Natural killer cell (primary cell): ENCODE data around the gene COG5. TPM values are rescaled to one million over a fixed set of nuclear protein-coding genes. Genes with fewer than 3 reads are reported as not detected.

Experiments
- ATAC-seq, 3 donors: fragments of 150-1000 bp in 2 of 3; fragments of 200-7000 bp in 1 of 3; cut with Tn5 transposase; 1 replicate in 1 of 3; 2 replicates in 2 of 3; pipeline ENCODE4 v1.10.0; 2021; ENCODE audit warnings: mild to moderate bottlenecking in 2 of 3, moderate library complexity in 2 of 3
- DNase-seq, 2 donors: peaks; one replicate each; pipeline versions ENCODE4 v3.0.0 to v3.0.0-alpha.2; 2013 to 2021; ENCODE audit warnings: mixed read lengths in 1 of 2
- H3K27ac ChIP-seq: one replicate; pipeline ENCODE4 v1.5.1; 2013; ENCODE audit warnings: mild to moderate bottlenecking, low read length
- H3K27me3 ChIP-seq: one replicate; pipeline ENCODE4 v1.6.1; 2013; ENCODE audit warnings: low read length; ENCODE audit not compliant: control insufficient read depth, insufficient read depth
- H3K36me3 ChIP-seq: one replicate; pipeline ENCODE4 v1.6.1; 2013; ENCODE audit warnings: low read length; ENCODE audit not compliant: control insufficient read depth, insufficient read depth
- H3K4me1 ChIP-seq: one replicate; pipeline ENCODE4 v1.6.1; 2013; ENCODE audit warnings: low read length; ENCODE audit not compliant: control insufficient read depth, insufficient read depth
- H3K4me3 ChIP-seq: one replicate; pipeline ENCODE4 v1.5.1; 2013; ENCODE audit warnings: low read length
- H3K9me3 ChIP-seq: one replicate; pipeline ENCODE4 v1.6.1; 2013; ENCODE audit warnings: low read length; ENCODE audit not compliant: control insufficient read depth, insufficient read depth
- H3K27ac Mint-ChIP-seq, 2 donors: one replicate each; pipeline ENCODE4 v1.8.0; 2022; ENCODE audit warnings: mild to moderate bottlenecking in 2 of 2, mixed read lengths in 2 of 2, moderate library complexity in 1 of 2
- H3K27me3 Mint-ChIP-seq, 2 donors: one replicate each; pipeline ENCODE4 v1.8.0; 2022; ENCODE audit warnings: low read depth in 2 of 2, mixed read lengths in 2 of 2
- H3K36me3 Mint-ChIP-seq: one replicate; pipeline ENCODE4 v1.8.0; 2022; ENCODE audit warnings: mixed read lengths
- H3K4me1 Mint-ChIP-seq, 2 donors: one replicate each; pipeline ENCODE4 v1.8.0; 2022; ENCODE audit warnings: mixed read lengths in 2 of 2
- H3K4me3 Mint-ChIP-seq: one replicate; pipeline ENCODE4 v1.8.0; 2022; ENCODE audit warnings: mild to moderate bottlenecking, moderate library complexity, mixed read lengths
- H3K9me3 Mint-ChIP-seq, 2 donors: one replicate each; pipeline ENCODE4 v1.8.0; 2022; ENCODE audit warnings: mixed read lengths in 2 of 2
- WGBS: methylation state at CpG from one replicate; pipeline ENCODE4 v1.1.7; 2013; ENCODE audit warnings: missing lambda C conversion rate; ENCODE audit not compliant: insufficient coverage; 5-methylcytosine and 5-hydroxymethylcytosine counted together
- intact Hi-C: fragments of 100-400 bp; cut with micrococcal nuclease; formaldehyde crosslinking; loops from one replicate; pipeline ENCODE4 v1.14.2; 2022
- total RNA-seq, 4 donors: library from RNA; stranded (reverse); fragments of 120-200 nt in 1 of 4; gene quantifications; one replicate each; pipeline versions ENCODE4 v1.2.3 to v1.2.4, GENCODE V29; 2013 to 2022
- TF ChIP-seq, protein P1 (sequence below): fragments of 200-600 bp; IDR thresholded peaks from one replicate; pipeline ENCODE4 v1.8.0; 2022; ENCODE audit warnings: antibody characterized with exemption

The COG5 gene
- total RNA-seq, 3 donors from 2014 or later (not counting 1 experiment from before 2014, with no cell fraction given): 49.2 to 54.6 (median 54.2) TPM

- 100% methylated on average over 2 of the region's 2 CpGs for WGBS
- no peaks in the 10 kb centered on the region for H3K27me3 ChIP-seq
- H3K4me3 Mint-ChIP-seq: no peak overlapping the region
- no peaks in the 10 kb centered on the region for H3K36me3 Mint-ChIP-seq
- H3K27me3 Mint-ChIP-seq: no peaks in the 10 kb centered on the region
- H3K27ac ChIP-seq: no peak overlapping the region
- no peaks in the 10 kb centered on the region for H3K4me1 ChIP-seq
- no peak overlapping the region for H3K4me3 ChIP-seq
- H3K36me3 ChIP-seq: peaks cover 2% of the 10 kb centered on the region
- H3K4me1 Mint-ChIP-seq: no peaks in the 10 kb centered on the region
- intact Hi-C loops: no loop called here
- TF ChIP-seq, protein P1, sequence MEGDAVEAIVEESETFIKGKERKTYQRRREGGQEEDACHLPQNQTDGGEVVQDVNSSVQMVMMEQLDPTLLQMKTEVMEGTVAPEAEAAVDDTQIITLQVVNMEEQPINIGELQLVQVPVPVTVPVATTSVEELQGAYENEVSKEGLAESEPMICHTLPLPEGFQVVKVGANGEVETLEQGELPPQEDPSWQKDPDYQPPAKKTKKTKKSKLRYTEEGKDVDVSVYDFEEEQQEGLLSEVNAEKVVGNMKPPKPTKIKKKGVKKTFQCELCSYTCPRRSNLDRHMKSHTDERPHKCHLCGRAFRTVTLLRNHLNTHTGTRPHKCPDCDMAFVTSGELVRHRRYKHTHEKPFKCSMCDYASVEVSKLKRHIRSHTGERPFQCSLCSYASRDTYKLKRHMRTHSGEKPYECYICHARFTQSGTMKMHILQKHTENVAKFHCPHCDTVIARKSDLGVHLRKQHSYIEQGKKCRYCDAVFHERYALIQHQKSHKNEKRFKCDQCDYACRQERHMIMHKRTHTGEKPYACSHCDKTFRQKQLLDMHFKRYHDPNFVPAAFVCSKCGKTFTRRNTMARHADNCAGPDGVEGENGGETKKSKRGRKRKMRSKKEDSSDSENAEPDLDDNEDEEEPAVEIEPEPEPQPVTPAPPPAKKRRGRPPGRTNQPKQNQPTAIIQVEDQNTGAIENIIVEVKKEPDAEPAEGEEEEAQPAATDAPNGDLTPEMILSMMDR: no peak
- no peaks in the 10 kb centered on the region for H3K9me3 ChIP-seq
- H3K9me3 Mint-ChIP-seq: no peaks in the 10 kb centered on the region
- H3K27ac Mint-ChIP-seq: no peak overlapping the region
- ATAC-seq: no peak
- DNase-seq: no peak
These were observed 166.7 kb downstream of the COG5 start for GRCh38 chr7:107396990-107397389.

- no peaks in the 10 kb centered on the region for H3K4me1 Mint-ChIP-seq
- no peak overlapping the region for H3K4me3 ChIP-seq
- peaks cover 2% of the 10 kb centered on the region for H3K36me3 ChIP-seq
- no peaks in the 10 kb centered on the region for H3K9me3 Mint-ChIP-seq
- H3K27me3 ChIP-seq: no peaks in the 10 kb centered on the region
- intact Hi-C loops: no loop called here
- ATAC-seq (no peak), DNase-seq (no peak)
- H3K27me3 Mint-ChIP-seq: no peaks in the 10 kb centered on the region
- H3K9me3 ChIP-seq: no peaks in the 10 kb centered on the region
- WGBS: no CpG with 5 or more reads among the region's 1 CpG
- no peaks in the 10 kb centered on the region for H3K4me1 ChIP-seq
- TF ChIP-seq, protein P1: no peak
- no peak overlapping the region for H3K27ac Mint-ChIP-seq
- no peak overlapping the region for H3K4me3 Mint-ChIP-seq
- H3K27ac ChIP-seq: no peak overlapping the region
- H3K36me3 Mint-ChIP-seq: no peaks in the 10 kb centered on the region
These were observed 167.6 kb downstream of the COG5 start for GRCh38 chr7:107396081-107396480.

GRCh38 chr7:107394831-107395230, 168.9 kb downstream of the COG5 start:
- Histone ChIP-seq H3K27ac (no peak overlapping the region), H3K9me3 (no peaks in the 10 kb centered on the region), H3K4me3 (no peak overlapping the region), H3K4me1 (no peaks in the 10 kb centered on the region), H3K27me3 (no peaks in the 10 kb centered on the region), H3K36me3 (peaks cover 2% of the 10 kb centered on the region)
- intact Hi-C loops: no loop called here
- no peak overlapping the region for H3K4me3 Mint-ChIP-seq
- H3K9me3 Mint-ChIP-seq: no peaks in the 10 kb centered on the region
- H3K36me3 Mint-ChIP-seq: no peaks in the 10 kb centered on the region
- ATAC-seq (no peak), DNase-seq (no peak)
- WGBS: 100% methylated on average over 1 of the region's 1 CpG
- H3K27ac Mint-ChIP-seq: no peak overlapping the region
- no peaks in the 10 kb centered on the region for H3K4me1 Mint-ChIP-seq
- H3K27me3 Mint-ChIP-seq: no peaks in the 10 kb centered on the region
- TF ChIP-seq, protein P1: no peak

- no peak overlapping the region for H3K4me3 Mint-ChIP-seq
These were observed 169.4 kb downstream of the COG5 start for GRCh38 chr7:107394276-107394675.

More at GRCh38 chr7:107394276-107394675, 169.4 kb downstream of the COG5 start:
- Mint-ChIP-seq H3K27me3 (no peaks in the 10 kb centered on the region), H3K36me3 (no peaks in the 10 kb centered on the region), H3K9me3 (no peaks in the 10 kb centered on the region), H3K27ac (no peak overlapping the region), H3K4me1 (peaks cover 0 to 2% of the 10 kb centered on the region in 2 donors)
- H3K9me3 ChIP-seq: no peaks in the 10 kb centered on the region
- no peaks in the 10 kb centered on the region for H3K27me3 ChIP-seq
- ATAC-seq: no peak
- no peak overlapping the region for H3K4me3 ChIP-seq
- peaks cover 2% of the 10 kb centered on the region for H3K36me3 ChIP-seq
- no CpG with 5 or more reads among the region's 1 CpG for WGBS
- no peak for DNase-seq
- no peaks in the 10 kb centered on the region for H3K4me1 ChIP-seq
- TF ChIP-seq, protein P1: no peak
- intact Hi-C loops: no loop called here
- H3K27ac ChIP-seq: no peak overlapping the region
